HG03060 (cell line): ENCODE measurements around the gene THADA.

Experiments used
- ATAC-seq: cut with Tn5 transposase; IDR thresholded peaks from one replicate; pipeline ENCODE4 v1.9.1; 2021; ENCODE audit warnings: low read depth, moderate number of reproducible peaks; ENCODE audit not compliant: unreplicated experiment

Gene THADA

GRCh38 chr2:43266711-43267111 is 329.1 kb downstream of the THADA start:
- ATAC-seq = no peak

- no peak for ATAC-seq
Observed at GRCh38 chr2:43265421-43265820, 330.4 kb downstream of the THADA start.

- ATAC-seq = no peak
Observed at GRCh38 chr2:43265001-43265400, 330.8 kb downstream of the THADA start.

- ATAC-seq = no peak
Observed at GRCh38 chr2:43262951-43263350, 332.9 kb downstream of the THADA start.

- ATAC-seq = no peak
Observed at GRCh38 chr2:43262239-43262638, 333.6 kb downstream of the THADA start.

- no peak for ATAC-seq
Observed at GRCh38 chr2:43259512-43259911, 336.3 kb downstream of the THADA start.

- ATAC-seq = no peak
Observed at GRCh38 chr2:43258547-43259156, 337.2 kb downstream of the THADA start.

GRCh38 chr2:43255296-43255910 is 340.4 kb downstream of the THADA start:
- ATAC-seq = no peak

- no peak for ATAC-seq
Observed at GRCh38 chr2:43254331-43254730, 341.5 kb downstream of the THADA start.

GRCh38 chr2:43251171-43251731 is 344.6 kb downstream of the THADA start:
- ATAC-seq = no peak

- no peak for ATAC-seq
Observed at GRCh38 chr2:43250015-43250414, 345.8 kb downstream of the THADA start.

GRCh38 chr2:43248621-43249020 is 347.2 kb downstream of the THADA start:
- ATAC-seq = no peak

- no peak for ATAC-seq
Observed at GRCh38 chr2:43246641-43247040, 349.2 kb downstream of the THADA start.

- no peak for ATAC-seq
Observed at GRCh38 chr2:43241558-43241957, 354.3 kb downstream of the THADA start.

- ATAC-seq = no peak
Observed at GRCh38 chr2:43240766-43241150, 355.1 kb downstream of the THADA start.

- no peak for ATAC-seq
Observed at GRCh38 chr2:43239981-43240765, 355.7 kb downstream of the THADA start.

GRCh38 chr2:43238813-43239212 is 357.0 kb downstream of the THADA start:
- no peak for ATAC-seq

- no peak for ATAC-seq
Observed at GRCh38 chr2:43238176-43238575, 357.7 kb downstream of the THADA start.

- ATAC-seq = no peak
Observed at GRCh38 chr2:43233218-43234212, 362.3 kb downstream of the THADA start.
